ENCODE measurements around the gene PRPF6. TPM values are rescaled to one million over a fixed set of nuclear protein-coding genes. Genes with fewer than 3 reads are reported as not detected.

Gene PRPF6
- total and polyA plus RNA-seq, 2 of the 13 experiments (the other 11 are each of a cell fraction or from before 2014, with no cell fraction given) = 63.7 to 101 TPM

- no peak; the same call in 1 of the 2 replicates for TF ChIP-seq KLF13 (CRISPR knock-in tag; IDR thresholded peaks at IDR 0.05)
- TF ChIP-seq SAP130 (CRISPR knock-in tag; IDR thresholded peaks at IDR 0.05; ENCODE audit: low read depth) = peak; percentile 38
- TF ChIP-seq EEA1 (CRISPR knock-in tag; IDR thresholded peaks at IDR 0.05; ENCODE audit: borderline replicate concordance) = no peak
- TF ChIP-seq ARHGAP35 (CRISPR knock-in tag; IDR thresholded peaks at IDR 0.05; ENCODE audit: borderline replicate concordance) = no peak
- no peak for TF ChIP-seq FOSL1 (CRISPR knock-in tag; IDR thresholded peaks at IDR 0.05; ENCODE audit: borderline replicate concordance)
- TF ChIP-seq TRIM24 (CRISPR knock-in tag; IDR thresholded peaks at IDR 0.05) = no peak
- no peak for TF ChIP-seq ZUFSP (CRISPR knock-in tag; IDR thresholded peaks at IDR 0.05; ENCODE audit: borderline replicate concordance)
- no peak for TF ChIP-seq TERF1 (CRISPR knock-in tag; IDR thresholded peaks at IDR 0.05)
- 0 out of 2 replicates have a peak, but pooled peaks have one; percentile 67 for TF ChIP-seq CBX5 (CRISPR knock-in tag; IDR thresholded peaks at IDR 0.05; ENCODE audit: borderline replicate concordance)
- TF ChIP-seq ZNF75D (CRISPR knock-in tag; IDR thresholded peaks at IDR 0.05; ENCODE audit: borderline replicate concordance) = no peak
- no peak for TF ChIP-seq HNRNPUL1 (IDR thresholded peaks at IDR 0.05; ENCODE audit: low read depth, low read length)
- peak; percentile 69; a peak in 3 of 4 replicates for TF ChIP-seq NR2F1 (CRISPR knock-in tag; IDR thresholded peaks at IDR 0.05)
- no peak for TF ChIP-seq ZNF292 (CRISPR knock-in tag; IDR thresholded peaks at IDR 0.05; ENCODE audit: borderline replicate concordance, low read depth)
- 0 out of 2 replicates have a peak, but pooled peaks have one; percentile 14 for TF ChIP-seq HOMEZ (CRISPR knock-in tag; IDR thresholded peaks at IDR 0.05; ENCODE audit: low read depth)
- peak; percentile 71 for TF ChIP-seq ZNF407 (CRISPR knock-in tag; IDR thresholded peaks at IDR 0.05; ENCODE audit: not compliant biosample characterization)
Observed at GRCh38 chr20:64036346-64037198, 55.6 kb downstream of the PRPF6 start (continued).

Data from HepG2 (cell line).